Transverse colon (tissue), 3 donors: ENCODE measurements around the gene VWA7.

Experiments used
- CTCF ChIP-seq, 5 experiments: fragments of 200-600 bp in 3 of 5; fragments of 450-650 bp in 2 of 5; sonication (generic) in 3 of 5; IDR thresholded peaks; 1 replicate in 2 of 5; 2 replicates in 3 of 5; pipeline ENCODE4 v1.5.1; 2016 to 2017; ENCODE audit warnings: antibody characterized with exemption in 5 of 5, inconsistent platforms in 3 of 5, mild to moderate bottlenecking in 2 of 5, moderate library complexity in 1 of 5
- POLR2A ChIP-seq: fragments of 450-650 bp; IDR thresholded peaks from one replicate; pipeline ENCODE4 v1.6.1; 2016; ENCODE audit warnings: antibody characterized with exemption, mild to moderate bottlenecking, moderate library complexity

- TF ChIP-seq CTCF (IDR thresholded peaks at IDR 0.05) (no peak), POLR2A (no peak)
Observed at GRCh38 chr6:31782126-31782855, 5.2 kb upstream of the VWA7 start.
